Measurements from ENCODE around the gene COX19.

- TF ChIP-seq EZH2 (IDR thresholded peaks at IDR 0.05; ENCODE audit: borderline replicate concordance, low read depth, low read length, severe bottlenecking), result no peak
- no peak for TF ChIP-seq CTCF (IDR thresholded peaks at IDR 0.05; ENCODE audit: extremely low read depth in 1 of 2, insufficient read depth in 1 of 2, low read depth in 1 of 2, low read length in 2 of 2)
- TF ChIP-seq POLR2A (IDR thresholded peaks at IDR 0.05; ENCODE audit: low read depth, low read length), result no peak
- no peak for TF ChIP-seq JUN (IDR thresholded peaks at IDR 0.05; ENCODE audit: borderline replicate concordance, insufficient read depth, insufficient read length, low read depth)
- TF ChIP-seq MYC (IDR thresholded peaks at IDR 0.05; ENCODE audit: low read depth, low read length), result no peak
- TF ChIP-seq GATA2 (IDR thresholded peaks at IDR 0.05; ENCODE audit: insufficient read depth, insufficient read length, low read depth, low read length), result no peak
- no peak for TF ChIP-seq POLR2AphosphoS5 (IDR thresholded peaks at IDR 0.05; ENCODE audit: insufficient read depth, low read depth, low read length)
- TF ChIP-seq MAX (IDR thresholded peaks at IDR 0.05; ENCODE audit: insufficient read depth, insufficient read length), result no peak
Measured at GRCh38 chr7:979886-980571, 4.7 kb upstream of the COX19 start.
